Suprapubic skin (tissue), 4 donors: ENCODE data around the gene ZC3H4.

Source experiments
- EP300 ChIP-seq: sonication (generic); formaldehyde crosslinking; IDR thresholded peaks from one replicate; pipeline ENCODE4 v1.6.1; 2017; ENCODE audit warnings: antibody characterized with exemption
- POLR2A ChIP-seq, 2 donors: fragments of 450-650 bp; IDR thresholded peaks; one replicate each; pipeline ENCODE4 v1.6.1; 2017; ENCODE audit warnings: antibody characterized with exemption in 2 of 2, mild to moderate bottlenecking in 2 of 2, moderate library complexity in 2 of 2
- POLR2AphosphoS5 ChIP-seq, 3 donors: sonication (generic); formaldehyde crosslinking; IDR thresholded peaks; one replicate each; pipeline ENCODE4 v1.6.1; 2017; ENCODE audit warnings: antibody characterized with exemption in 3 of 3
- TF ChIP-seq, protein P1 (sequence below), 2 donors: fragments of 200-600 bp in 1 of 2; fragments of 450-650 bp in 1 of 2; sonication (generic) in 1 of 2; IDR thresholded peaks; one replicate each; pipeline ENCODE4 v1.5.1; 2016 to 2019; ENCODE audit warnings: antibody characterized with exemption in 2 of 2, mild to moderate bottlenecking in 1 of 2, moderate library complexity in 1 of 2

DNA sequence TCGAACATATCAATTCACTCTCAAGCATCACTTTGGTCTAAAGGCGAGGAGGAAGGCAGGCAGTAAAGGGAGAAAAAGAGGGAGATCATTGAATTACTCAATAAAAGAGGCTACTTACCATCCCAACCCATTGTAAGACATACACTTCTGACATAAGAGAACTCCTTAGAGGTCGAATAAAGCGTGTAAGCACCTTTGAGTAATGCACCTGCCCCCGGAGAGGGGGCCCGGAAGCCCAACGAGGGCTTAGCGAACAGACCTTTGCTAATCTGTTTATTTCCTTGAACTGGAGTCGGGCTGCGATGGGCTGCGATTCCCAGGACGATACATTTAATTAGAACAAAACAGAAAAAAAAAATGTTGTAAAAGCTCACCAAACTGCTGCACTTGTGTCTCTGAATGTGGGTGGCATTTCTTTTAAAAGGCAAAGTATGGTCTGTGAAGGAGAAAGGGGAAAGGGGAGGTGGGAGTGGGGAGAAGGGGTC, 3.0 kb downstream of the ZC3H4 start:
- no peak for TF ChIP-seq POLR2A (IDR thresholded peaks at IDR 0.05)
- TF ChIP-seq, protein P1, sequence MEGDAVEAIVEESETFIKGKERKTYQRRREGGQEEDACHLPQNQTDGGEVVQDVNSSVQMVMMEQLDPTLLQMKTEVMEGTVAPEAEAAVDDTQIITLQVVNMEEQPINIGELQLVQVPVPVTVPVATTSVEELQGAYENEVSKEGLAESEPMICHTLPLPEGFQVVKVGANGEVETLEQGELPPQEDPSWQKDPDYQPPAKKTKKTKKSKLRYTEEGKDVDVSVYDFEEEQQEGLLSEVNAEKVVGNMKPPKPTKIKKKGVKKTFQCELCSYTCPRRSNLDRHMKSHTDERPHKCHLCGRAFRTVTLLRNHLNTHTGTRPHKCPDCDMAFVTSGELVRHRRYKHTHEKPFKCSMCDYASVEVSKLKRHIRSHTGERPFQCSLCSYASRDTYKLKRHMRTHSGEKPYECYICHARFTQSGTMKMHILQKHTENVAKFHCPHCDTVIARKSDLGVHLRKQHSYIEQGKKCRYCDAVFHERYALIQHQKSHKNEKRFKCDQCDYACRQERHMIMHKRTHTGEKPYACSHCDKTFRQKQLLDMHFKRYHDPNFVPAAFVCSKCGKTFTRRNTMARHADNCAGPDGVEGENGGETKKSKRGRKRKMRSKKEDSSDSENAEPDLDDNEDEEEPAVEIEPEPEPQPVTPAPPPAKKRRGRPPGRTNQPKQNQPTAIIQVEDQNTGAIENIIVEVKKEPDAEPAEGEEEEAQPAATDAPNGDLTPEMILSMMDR (IDR thresholded peaks at IDR 0.05), result no peak
- TF ChIP-seq EP300, result no peak
- no peak for TF ChIP-seq POLR2AphosphoS5 (IDR thresholded peaks at IDR 0.05)
